ENCODE measurements around the gene ZNF277. TPM values are rescaled to one million over a fixed set of nuclear protein-coding genes. Genes with fewer than 3 reads are reported as not detected.
A peak's percentile ranks its signal among the peaks of the same experiment; 100 is the strongest.

Gene ZNF277, protein sequence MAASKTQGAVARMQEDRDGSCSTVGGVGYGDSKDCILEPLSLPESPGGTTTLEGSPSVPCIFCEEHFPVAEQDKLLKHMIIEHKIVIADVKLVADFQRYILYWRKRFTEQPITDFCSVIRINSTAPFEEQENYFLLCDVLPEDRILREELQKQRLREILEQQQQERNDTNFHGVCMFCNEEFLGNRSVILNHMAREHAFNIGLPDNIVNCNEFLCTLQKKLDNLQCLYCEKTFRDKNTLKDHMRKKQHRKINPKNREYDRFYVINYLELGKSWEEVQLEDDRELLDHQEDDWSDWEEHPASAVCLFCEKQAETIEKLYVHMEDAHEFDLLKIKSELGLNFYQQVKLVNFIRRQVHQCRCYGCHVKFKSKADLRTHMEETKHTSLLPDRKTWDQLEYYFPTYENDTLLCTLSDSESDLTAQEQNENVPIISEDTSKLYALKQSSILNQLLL
- 10 to 100 TPM; 10.3 to 14.5 TPM for polyA plus RNA-seq

DNA sequence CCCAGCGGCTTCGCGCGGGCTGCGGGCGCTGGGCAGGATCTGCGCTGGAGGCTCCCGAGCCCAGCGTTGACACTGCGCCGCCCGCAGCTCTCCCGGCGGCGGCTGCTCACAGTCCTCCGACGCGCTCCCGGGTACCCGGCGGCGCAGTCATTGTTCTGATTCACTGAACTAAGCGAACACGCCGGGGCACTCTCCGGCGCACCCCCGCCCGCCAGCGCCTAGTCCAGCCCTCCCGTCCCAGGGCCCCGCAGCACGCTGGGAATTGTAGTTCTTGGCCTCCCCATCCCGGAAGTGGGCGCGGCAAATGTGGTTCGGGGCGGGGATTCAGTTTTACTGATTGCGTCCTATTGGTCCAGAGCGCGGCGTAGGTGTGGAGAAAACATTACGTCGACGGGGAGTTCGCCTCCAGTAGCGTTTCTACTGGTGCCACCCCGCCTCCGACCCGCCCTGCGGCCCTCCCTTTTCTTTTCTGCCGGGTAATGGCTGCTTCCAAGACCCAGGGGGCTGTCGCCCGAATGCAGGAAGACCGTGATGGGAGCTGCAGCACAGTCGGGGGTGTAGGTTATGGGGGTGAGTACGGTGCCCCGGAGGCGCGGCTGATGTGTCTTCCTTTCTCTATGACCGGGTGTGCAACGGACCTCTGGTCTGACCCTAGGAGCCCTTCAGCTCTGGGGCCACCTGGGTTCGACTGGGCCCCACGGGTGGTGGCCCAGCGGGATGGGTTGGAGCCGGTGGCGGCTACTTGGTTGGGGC, at the start of gene ZNF277, which contains the start of gene DOCK4:
TSS of gene ZNF277 (plus strand) at position 458 of the 753 bp plus-strand sequence. CDS start at position 480, 22 bp downstream.
TSS of gene DOCK4 (minus strand) at position 162 of the 753 bp plus-strand sequence. CDS start 261 bp downstream, outside the sequence.
- no peaks in the 10 kb centered on the region for H3K36me3 ChIP-seq (ENCODE audit: control insufficient read depth in 2 of 2, insufficient read depth in 2 of 2, low read length in 1 of 2)
- no peaks in the 10 kb centered on the region for H3K9me3 ChIP-seq (ENCODE audit: control insufficient read depth in 2 of 2, insufficient read depth in 1 of 2, low read depth in 1 of 2, low read length in 1 of 2)
- no peaks in the 10 kb centered on the region for H3K27me3 ChIP-seq (ENCODE audit: control insufficient read depth in 1 of 2, insufficient read depth in 2 of 2, low read length in 2 of 2)
- peak within 1 kb of the TSS; percentile 87 to 98 for H3K4me3 ChIP-seq (ENCODE audit: low read depth in 1 of 2, low read length in 2 of 2)
- no peaks in the 10 kb centered on the region for H3K4me1 ChIP-seq (ENCODE audit: control insufficient read depth in 2 of 2, insufficient read depth in 2 of 2, low read length in 1 of 2)
- peak within 1 kb of the TSS; percentile 86 to 94 for H3K27ac ChIP-seq (ENCODE audit: low read depth in 2 of 2, low read length in 1 of 2)
- 0 to 1% methylated on average over 60 to 67 of the region's 67 CpGs for WGBS, 2 donors

- WGBS, 2 donors: 66 to 72% methylated on average over 4 of the region's 4 CpGs
- no peaks in the 10 kb centered on the region for H3K9me3 ChIP-seq (ENCODE audit: control insufficient read depth in 2 of 2, insufficient read depth in 1 of 2, low read depth in 1 of 2, low read length in 1 of 2)
- H3K36me3 ChIP-seq (ENCODE audit: control insufficient read depth in 2 of 2, insufficient read depth in 2 of 2, low read length in 1 of 2): no peaks in the 10 kb centered on the region
- no peaks in the 10 kb centered on the region for H3K27me3 ChIP-seq (ENCODE audit: control insufficient read depth in 1 of 2, insufficient read depth in 2 of 2, low read length in 2 of 2)
- H3K4me3 ChIP-seq (ENCODE audit: low read depth in 1 of 2, low read length in 2 of 2): no peak overlapping the region
- no peak overlapping the region for H3K27ac ChIP-seq (ENCODE audit: low read depth in 2 of 2, low read length in 1 of 2)
- H3K4me1 ChIP-seq (ENCODE audit: control insufficient read depth in 2 of 2, insufficient read depth in 2 of 2, low read length in 1 of 2): no peaks in the 10 kb centered on the region
Observed at GRCh38 chr7:112157072-112157471, 49.4 kb upstream of the ZNF277 start.

DNA sequence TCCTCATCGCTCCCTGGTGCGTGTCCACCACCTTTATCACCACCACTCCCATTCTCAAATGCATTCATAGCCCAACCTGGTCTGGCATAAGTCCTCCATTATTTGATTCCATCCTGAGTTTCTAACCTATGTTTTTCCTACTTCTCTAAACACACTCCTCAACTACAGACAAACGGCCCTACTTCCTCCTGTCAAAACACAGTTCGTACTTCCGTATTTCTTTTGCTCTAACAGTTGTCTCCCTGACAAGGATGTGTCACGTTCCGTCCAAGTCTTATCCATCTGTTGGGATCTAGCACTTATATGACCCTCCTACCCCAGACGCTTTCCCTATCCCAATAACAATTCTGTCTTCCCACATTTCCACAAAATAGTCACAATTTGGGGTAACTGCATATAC, 47.1 kb upstream of the ZNF277 start:
- Histone ChIP-seq H3K4me3 (ENCODE audit: low read depth in 1 of 2, low read length in 2 of 2) (no peak overlapping the region), H3K36me3 (ENCODE audit: control insufficient read depth in 2 of 2, insufficient read depth in 2 of 2, low read length in 1 of 2) (no peaks in the 10 kb centered on the region), H3K27ac (ENCODE audit: low read depth in 2 of 2, low read length in 1 of 2) (no peak overlapping the region), H3K9me3 (ENCODE audit: control insufficient read depth in 2 of 2, insufficient read depth in 1 of 2, low read depth in 1 of 2, low read length in 1 of 2) (no peaks in the 10 kb centered on the region), H3K27me3 (ENCODE audit: control insufficient read depth in 1 of 2, insufficient read depth in 2 of 2, low read length in 2 of 2) (no peaks in the 10 kb centered on the region), H3K4me1 (ENCODE audit: control insufficient read depth in 2 of 2, insufficient read depth in 2 of 2, low read length in 1 of 2) (no peaks in the 10 kb centered on the region)
- WGBS, 2 donors: 85 to 87% methylated on average over 8 of the region's 8 CpGs

DNA sequence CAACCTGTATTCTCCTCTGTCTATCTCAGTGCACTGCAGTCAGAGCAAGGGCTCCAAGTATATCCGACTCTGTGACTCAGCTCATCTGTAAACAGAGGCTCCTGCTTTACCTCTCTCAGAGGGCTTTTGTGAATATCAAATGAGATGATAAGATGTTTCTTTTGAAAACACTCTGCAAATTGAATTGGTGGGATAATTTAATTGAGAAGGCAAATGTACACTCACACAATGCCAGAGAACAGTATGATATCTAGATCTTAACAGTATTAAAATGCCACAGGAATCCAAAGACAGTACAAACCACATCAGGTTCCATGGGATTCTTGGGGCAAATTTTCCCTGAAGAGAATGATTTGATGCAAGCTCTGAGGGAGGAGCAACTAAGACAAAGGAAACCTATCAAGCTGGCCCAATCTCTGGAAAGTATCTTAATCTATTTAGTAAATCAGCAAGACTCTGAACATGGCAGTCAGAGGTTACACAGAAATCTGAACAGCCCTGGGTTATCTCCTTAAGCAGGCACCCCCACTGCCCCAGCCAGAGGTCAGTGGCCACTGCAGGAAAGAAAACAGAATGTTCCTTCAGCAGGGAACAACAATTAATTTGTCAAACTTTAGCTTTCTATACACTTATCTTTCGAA, 46.2 kb upstream of the ZNF277 start:
- H3K4me3 ChIP-seq (ENCODE audit: low read depth in 1 of 2, low read length in 2 of 2): no peak overlapping the region
- H3K9me3 ChIP-seq (ENCODE audit: control insufficient read depth in 2 of 2, insufficient read depth in 1 of 2, low read depth in 1 of 2, low read length in 1 of 2): no peaks in the 10 kb centered on the region
- H3K36me3 ChIP-seq (ENCODE audit: control insufficient read depth in 2 of 2, insufficient read depth in 2 of 2, low read length in 1 of 2): no peaks in the 10 kb centered on the region
- H3K27ac ChIP-seq (ENCODE audit: low read depth in 2 of 2, low read length in 1 of 2): no peak overlapping the region
- 71% methylated on average over 2 of the region's 2 CpGs for WGBS, 2 donors
- H3K4me1 ChIP-seq (ENCODE audit: control insufficient read depth in 2 of 2, insufficient read depth in 2 of 2, low read length in 1 of 2): no peaks in the 10 kb centered on the region
- H3K27me3 ChIP-seq (ENCODE audit: control insufficient read depth in 1 of 2, insufficient read depth in 2 of 2, low read length in 2 of 2): no peaks in the 10 kb centered on the region

- 68 to 79% methylated on average over 7 of the region's 7 CpGs for WGBS, 2 donors
- no peaks in the 10 kb centered on the region for H3K9me3 ChIP-seq (ENCODE audit: control insufficient read depth in 2 of 2, insufficient read depth in 1 of 2, low read depth in 1 of 2, low read length in 1 of 2)
- H3K4me3 ChIP-seq (ENCODE audit: low read depth in 1 of 2, low read length in 2 of 2): no peak overlapping the region
- no peaks in the 10 kb centered on the region for H3K4me1 ChIP-seq (ENCODE audit: control insufficient read depth in 2 of 2, insufficient read depth in 2 of 2, low read length in 1 of 2)
- no peaks in the 10 kb centered on the region for H3K36me3 ChIP-seq (ENCODE audit: control insufficient read depth in 2 of 2, insufficient read depth in 2 of 2, low read length in 1 of 2)
- H3K27ac ChIP-seq (ENCODE audit: low read depth in 2 of 2, low read length in 1 of 2): no peak overlapping the region
- H3K27me3 ChIP-seq (ENCODE audit: control insufficient read depth in 1 of 2, insufficient read depth in 2 of 2, low read length in 2 of 2): no peaks in the 10 kb centered on the region
Observed at GRCh38 chr7:112160771-112161150, 45.7 kb upstream of the ZNF277 start.

- H3K9me3 ChIP-seq (ENCODE audit: control insufficient read depth in 2 of 2, insufficient read depth in 1 of 2, low read depth in 1 of 2, low read length in 1 of 2): no peaks in the 10 kb centered on the region
- no peaks in the 10 kb centered on the region for H3K27me3 ChIP-seq (ENCODE audit: control insufficient read depth in 1 of 2, insufficient read depth in 2 of 2, low read length in 2 of 2)
- H3K4me3 ChIP-seq (ENCODE audit: low read depth in 1 of 2, low read length in 2 of 2): no peak overlapping the region
- no peaks in the 10 kb centered on the region for H3K4me1 ChIP-seq (ENCODE audit: control insufficient read depth in 2 of 2, insufficient read depth in 2 of 2, low read length in 1 of 2)
- H3K27ac ChIP-seq (ENCODE audit: low read depth in 2 of 2, low read length in 1 of 2): no peak overlapping the region
- no peaks in the 10 kb centered on the region for H3K36me3 ChIP-seq (ENCODE audit: control insufficient read depth in 2 of 2, insufficient read depth in 2 of 2, low read length in 1 of 2)
- WGBS, 2 donors: 68% methylated on average over 3 of the region's 3 CpGs
Observed at GRCh38 chr7:112161253-112162141, 45.0 kb upstream of the ZNF277 start.

DNA sequence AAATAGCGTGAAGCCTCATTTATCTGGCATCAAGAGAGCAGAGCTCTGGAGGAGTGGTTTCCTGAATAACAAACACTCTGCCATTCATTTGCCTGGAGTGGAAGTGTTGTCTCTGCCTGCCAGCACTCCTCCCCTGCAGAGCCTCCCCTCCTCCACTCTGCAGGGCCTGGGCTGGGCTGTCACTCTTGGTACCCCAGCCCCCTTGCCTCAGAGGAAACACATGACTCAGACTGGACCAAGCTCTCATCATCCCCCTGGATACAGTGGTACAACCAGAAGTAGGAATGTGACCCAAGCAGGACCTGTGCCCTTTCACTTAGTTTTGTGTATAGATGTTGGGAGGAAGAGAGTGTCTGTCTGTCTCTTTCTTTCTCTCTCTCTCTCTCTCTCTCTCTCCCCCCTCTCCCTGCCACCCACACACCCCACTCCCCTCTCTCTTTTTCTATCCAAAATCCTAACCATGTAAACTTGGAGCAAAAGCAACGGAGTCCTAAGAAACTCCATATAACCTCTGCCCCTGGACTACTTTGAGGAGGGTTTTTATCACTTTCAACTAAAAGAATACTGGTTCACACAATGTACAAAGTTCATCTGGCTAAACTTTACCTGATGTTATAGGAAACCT, 44.2 kb upstream of the ZNF277 start:
- Histone ChIP-seq H3K4me3 (ENCODE audit: low read depth in 1 of 2, low read length in 2 of 2) (no peak overlapping the region), H3K27me3 (ENCODE audit: control insufficient read depth in 1 of 2, insufficient read depth in 2 of 2, low read length in 2 of 2) (no peaks in the 10 kb centered on the region), H3K27ac (ENCODE audit: low read depth in 2 of 2, low read length in 1 of 2) (no peak overlapping the region), H3K36me3 (ENCODE audit: control insufficient read depth in 2 of 2, insufficient read depth in 2 of 2, low read length in 1 of 2) (no peaks in the 10 kb centered on the region), H3K9me3 (ENCODE audit: control insufficient read depth in 2 of 2, insufficient read depth in 1 of 2, low read depth in 1 of 2, low read length in 1 of 2) (no peaks in the 10 kb centered on the region), H3K4me1 (ENCODE audit: control insufficient read depth in 2 of 2, insufficient read depth in 2 of 2, low read length in 1 of 2) (no peaks in the 10 kb centered on the region)
- WGBS, 2 donors: 44 to 45% methylated on average over 2 of the region's 2 CpGs

DNA sequence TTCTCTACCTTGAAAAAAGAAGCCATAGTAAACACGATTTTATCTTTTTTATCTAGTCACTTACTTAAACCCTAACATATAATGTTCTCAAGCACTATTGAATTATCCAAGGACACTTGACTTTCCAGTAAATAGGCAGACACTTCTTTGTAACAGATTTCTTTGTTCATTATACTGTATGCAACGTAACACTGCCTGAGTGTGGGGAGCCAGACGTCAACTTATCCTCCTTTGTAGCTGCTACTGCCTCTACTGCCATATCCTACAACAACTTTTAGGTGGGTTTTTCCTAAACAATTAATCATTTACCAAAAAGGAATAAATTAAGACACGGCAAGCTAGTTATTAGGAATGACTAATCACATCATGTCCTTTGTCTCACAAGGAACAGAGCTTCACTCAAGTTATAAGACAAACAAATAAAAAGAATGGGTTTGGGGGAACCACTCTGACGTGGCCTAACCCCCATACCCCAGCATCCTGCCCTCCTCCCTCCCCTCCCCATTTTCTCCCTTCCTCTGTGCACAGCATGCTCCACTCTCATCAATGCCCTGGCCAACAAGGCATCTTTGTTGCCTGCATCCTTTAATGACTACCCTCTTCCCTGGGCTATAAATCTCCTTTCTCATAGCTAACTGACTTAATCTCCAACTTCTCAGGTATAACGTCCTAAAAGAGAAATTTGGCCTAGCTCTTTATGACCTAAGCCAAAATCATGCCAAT, 43.5 kb upstream of the ZNF277 start:
- H3K27me3 ChIP-seq (ENCODE audit: control insufficient read depth in 1 of 2, insufficient read depth in 2 of 2, low read length in 2 of 2): no peaks in the 10 kb centered on the region
- no peak overlapping the region for H3K4me3 ChIP-seq (ENCODE audit: low read depth in 1 of 2, low read length in 2 of 2)
- H3K27ac ChIP-seq (ENCODE audit: low read depth in 2 of 2, low read length in 1 of 2): no peak overlapping the region
- WGBS, 2 donors: 56 to 67% methylated on average over 6 of the region's 6 CpGs
- no peaks in the 10 kb centered on the region for H3K36me3 ChIP-seq (ENCODE audit: control insufficient read depth in 2 of 2, insufficient read depth in 2 of 2, low read length in 1 of 2)
- no peaks in the 10 kb centered on the region for H3K9me3 ChIP-seq (ENCODE audit: control insufficient read depth in 2 of 2, insufficient read depth in 1 of 2, low read depth in 1 of 2, low read length in 1 of 2)
- no peaks in the 10 kb centered on the region for H3K4me1 ChIP-seq (ENCODE audit: control insufficient read depth in 2 of 2, insufficient read depth in 2 of 2, low read length in 1 of 2)

Measured in esophagus (tissue), 2 donors.